Psoas muscle (tissue), 8 donors: ENCODE data around the gene EXOC3. TPM values are rescaled to one million over a fixed set of nuclear protein-coding genes. Genes with fewer than 3 reads are reported as not detected.

Experiments
- ATAC-seq, 4 donors: fragments of 200-7000 bp; cut with Tn5 transposase; one replicate each; pipeline ENCODE4 v1.9.1; 2020; ENCODE audit warnings: moderate library complexity in 3 of 4, mild to moderate bottlenecking in 2 of 4
- DNase-seq, 2 donors: peaks; one replicate each; pipeline ENCODE4 v3.0.0-alpha.2; 2020
- H3K27ac ChIP-seq: fragments of 200-600 bp; one replicate; pipeline ENCODE4 v1.8.0; 2022
- H3K27me3 ChIP-seq, 3 donors: fragments of 200-600 bp in 1 of 3; one replicate each; pipeline versions ENCODE4 v1.6.1 to v1.8.0; 2013 to 2022; ENCODE audit warnings: low read length in 2 of 3, mild to moderate bottlenecking in 2 of 3, moderate library complexity in 1 of 3; ENCODE audit not compliant: insufficient read depth in 3 of 3
- H3K36me3 ChIP-seq, 2 donors: fragments of 200-600 bp in 1 of 2; one replicate each; pipeline versions ENCODE4 v1.6.1 to v1.8.0; 2013 to 2022; ENCODE audit warnings: low read depth in 1 of 2, mild to moderate bottlenecking in 1 of 2, moderate library complexity in 1 of 2; ENCODE audit not compliant: insufficient read depth in 1 of 2
- H3K4me1 ChIP-seq: fragments of 200-600 bp; one replicate; pipeline ENCODE4 v1.8.0; 2022
- H3K4me3 ChIP-seq: fragments of 200-600 bp; one replicate; pipeline ENCODE4 v1.8.0; 2022; ENCODE audit warnings: mild to moderate bottlenecking
- H3K9me3 ChIP-seq: fragments of 200-600 bp; one replicate; pipeline ENCODE4 v1.8.0; 2022
- WGBS, 3 donors: extraction: QIAGEN DNeasy Blood & Tissue Kit; methylation state at CpG; one replicate each; pipeline versions ENCODE4 v1.1.6 to v1.1.7; 2013; 5-methylcytosine and 5-hydroxymethylcytosine counted together
- intact Hi-C, 2 donors: fragments of 100-400 bp; cut with DNase I; formaldehyde crosslinking; loops; one replicate each; pipeline versions ENCODE4 v1.11.0 to v1.14.2; 2022
- polyA plus RNA-seq, 3 donors: library from polyadenylated mRNA; stranded (reverse); fragments of 200-250 nt; gene quantifications; one replicate each; pipeline ENCODE4 v1.2.3, GENCODE V29; 2013
- total RNA-seq, 4 donors: library from RNA; stranded (reverse); fragmentation: NEBNext Ultra II Directional in 2 of 4; extraction: Animal tissue kit (Norgen Biotek cat#: 25700) in 2 of 4; gene quantifications; one replicate each; pipeline versions ENCODE4 v1.2.1 to v1.2.4, GENCODE V29; 2021 to 2023
- TF ChIP-seq, protein P1 (sequence below): fragments of 200-600 bp; IDR thresholded peaks from one replicate; pipeline ENCODE4 v1.8.0; 2022; ENCODE audit warnings: antibody characterized with exemption
- donor health status: healthy with polysubstance abuse.
- donor health status: DM: no; HTN: no; CAD: no; lungs with moderate emphysema.
- donor health status: Bipolar disorder and iron deficiency.
- donor health status: healthy.
- donor health status: DM: yes; HTN: yes; CAD: no.
- donor health status: DM: no; HTN: no; CAD: no.
- donor health status: DM: no; HTN: no; CAD: no.
- donor health status: DM: yes; HTN: yes; CAD: no.

EXOC3 gene
- total and polyA plus RNA-seq, 7 donors, result 38.2 to 63.4 (median 56.5) TPM

- TF ChIP-seq, protein P1, sequence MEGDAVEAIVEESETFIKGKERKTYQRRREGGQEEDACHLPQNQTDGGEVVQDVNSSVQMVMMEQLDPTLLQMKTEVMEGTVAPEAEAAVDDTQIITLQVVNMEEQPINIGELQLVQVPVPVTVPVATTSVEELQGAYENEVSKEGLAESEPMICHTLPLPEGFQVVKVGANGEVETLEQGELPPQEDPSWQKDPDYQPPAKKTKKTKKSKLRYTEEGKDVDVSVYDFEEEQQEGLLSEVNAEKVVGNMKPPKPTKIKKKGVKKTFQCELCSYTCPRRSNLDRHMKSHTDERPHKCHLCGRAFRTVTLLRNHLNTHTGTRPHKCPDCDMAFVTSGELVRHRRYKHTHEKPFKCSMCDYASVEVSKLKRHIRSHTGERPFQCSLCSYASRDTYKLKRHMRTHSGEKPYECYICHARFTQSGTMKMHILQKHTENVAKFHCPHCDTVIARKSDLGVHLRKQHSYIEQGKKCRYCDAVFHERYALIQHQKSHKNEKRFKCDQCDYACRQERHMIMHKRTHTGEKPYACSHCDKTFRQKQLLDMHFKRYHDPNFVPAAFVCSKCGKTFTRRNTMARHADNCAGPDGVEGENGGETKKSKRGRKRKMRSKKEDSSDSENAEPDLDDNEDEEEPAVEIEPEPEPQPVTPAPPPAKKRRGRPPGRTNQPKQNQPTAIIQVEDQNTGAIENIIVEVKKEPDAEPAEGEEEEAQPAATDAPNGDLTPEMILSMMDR, result no peak
- ATAC-seq (no peak), DNase-seq (no peak)
- intact Hi-C loops, result no loop called here
- H3K27ac ChIP-seq, result no peak overlapping the region
- H3K27me3 ChIP-seq, result peaks cover 0 to 79% (median 15%) of the 10 kb centered on the region in 3 donors
- WGBS, 3 donors, result 87 to 91% (median 89%) methylated on average over 26 of the region's 26 CpGs
- no peak overlapping the region for H3K4me3 ChIP-seq
- no peaks in the 10 kb centered on the region for H3K4me1 ChIP-seq
- no peaks in the 10 kb centered on the region for H3K36me3 ChIP-seq
- no peaks in the 10 kb centered on the region for H3K9me3 ChIP-seq
Measured at GRCh38 chr5:483011-483410, 40.0 kb downstream of the EXOC3 start.

DNA sequence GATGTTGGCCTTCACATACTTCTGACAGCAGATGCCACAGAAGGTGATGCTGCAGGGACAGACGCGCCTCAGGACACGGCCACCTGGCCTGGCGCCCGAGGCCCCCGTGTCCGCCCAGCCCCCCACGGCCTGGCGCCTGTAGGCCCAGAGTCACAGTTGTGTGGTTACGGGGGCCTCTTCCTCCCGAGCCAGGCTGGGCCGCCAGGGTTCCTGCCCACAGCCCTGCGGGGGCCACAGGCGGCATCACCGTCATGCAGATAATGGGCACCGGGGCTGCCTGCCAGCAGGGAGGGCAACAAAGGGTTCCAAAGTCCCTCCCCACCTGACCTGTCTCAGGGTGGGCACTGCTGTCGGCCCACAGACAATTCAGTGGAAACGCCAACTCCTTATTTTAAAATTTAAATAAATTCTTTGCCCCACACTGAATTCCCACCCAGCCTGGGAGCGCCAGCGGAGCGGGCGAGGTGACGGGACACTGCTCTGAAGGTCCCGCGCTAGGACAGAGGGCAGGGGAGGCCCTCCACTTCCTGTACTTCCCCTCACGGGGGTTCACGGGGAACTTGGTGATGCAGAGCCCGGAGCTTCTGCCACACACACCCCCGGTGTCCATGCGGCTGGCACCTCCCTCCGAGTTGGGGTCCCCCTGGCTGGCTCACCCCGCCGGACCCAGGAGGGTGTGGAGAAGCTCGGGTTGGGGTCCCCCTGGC lies 40.6 kb downstream of the EXOC3 start:
- no peaks in the 10 kb centered on the region for H3K36me3 ChIP-seq
- no peak for ATAC-seq
- DNase-seq, result no peak
- intact Hi-C loops, result no loop called here
- H3K27ac ChIP-seq, result no peak overlapping the region
- WGBS, 3 donors, result 78 to 83% (median 80%) methylated on average over 32 to 34 of the region's 34 CpGs
- peaks cover 0 to 79% (median 16%) of the 10 kb centered on the region in 3 donors for H3K27me3 ChIP-seq
- H3K4me1 ChIP-seq, result no peaks in the 10 kb centered on the region
- H3K9me3 ChIP-seq, result no peaks in the 10 kb centered on the region
- H3K4me3 ChIP-seq, result no peak overlapping the region
- TF ChIP-seq, protein P1, result no peak

GRCh38 chr5:484556-484955 lies 41.6 kb downstream of the EXOC3 start:
- intact Hi-C loops, result no loop called here
- 86 to 87% (median 86%) methylated on average over 20 to 24 of the region's 24 CpGs for WGBS, 3 donors
- Histone ChIP-seq H3K4me3 (no peak overlapping the region), H3K36me3 (no peaks in the 10 kb centered on the region), H3K4me1 (no peaks in the 10 kb centered on the region), H3K27ac (no peak overlapping the region), H3K9me3 (no peaks in the 10 kb centered on the region), H3K27me3 (peaks cover 0 to 79% (median 8%) of the 10 kb centered on the region in 3 donors)
- no peak for DNase-seq
- TF ChIP-seq, protein P1, result no peak
- no peak for ATAC-seq

DNA sequence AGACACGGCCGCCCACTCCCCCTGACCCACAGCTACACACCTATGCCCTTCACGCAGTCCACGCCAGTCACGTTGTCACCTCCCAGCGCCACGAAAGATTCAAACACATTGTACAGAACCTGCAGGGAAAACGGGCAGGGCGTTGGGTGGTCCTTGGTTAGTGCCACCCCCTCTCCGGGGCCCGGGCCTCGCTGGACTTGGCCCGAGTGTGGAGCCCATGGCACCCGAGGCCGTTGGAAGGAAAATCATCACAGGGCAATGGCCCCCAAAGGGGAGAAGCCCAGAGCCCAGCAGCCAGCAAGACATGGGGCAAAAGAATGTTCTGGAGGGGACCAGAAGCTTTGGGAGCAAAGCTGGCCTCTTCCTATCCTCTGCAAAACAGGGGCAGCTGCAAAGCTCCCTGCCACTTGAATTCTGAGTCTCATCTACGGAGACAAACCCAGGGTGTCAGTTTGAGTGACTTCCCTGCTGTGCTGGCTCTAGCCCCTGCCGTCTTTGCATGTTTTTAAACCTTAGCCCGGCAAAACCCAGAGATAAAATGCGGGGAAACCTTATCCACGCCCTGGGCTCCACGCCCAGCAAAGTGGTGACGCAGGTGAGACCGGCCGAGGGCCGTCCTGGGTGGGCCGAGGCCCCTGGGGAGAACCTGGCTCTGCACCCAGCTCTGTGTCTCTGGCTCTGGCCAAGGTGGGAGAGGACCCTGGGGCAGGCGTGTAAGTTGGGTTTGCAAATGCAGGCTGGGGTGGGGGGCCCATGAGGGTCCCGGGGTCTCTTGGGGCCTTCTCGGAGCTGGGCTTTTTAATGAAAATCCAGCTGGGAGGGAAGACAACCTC lies 42.4 kb downstream of the EXOC3 start:
- WGBS, 3 donors, result 62 to 69% (median 63%) methylated on average over 29 of the region's 29 CpGs
- H3K9me3 ChIP-seq, result no peaks in the 10 kb centered on the region
- no peak overlapping the region for H3K4me3 ChIP-seq
- TF ChIP-seq, protein P1, result no peak
- H3K27me3 ChIP-seq, result peaks cover 0 to 79% (median 5%) of the 10 kb centered on the region in 3 donors
- H3K36me3 ChIP-seq, result no peaks in the 10 kb centered on the region
- no peaks in the 10 kb centered on the region for H3K4me1 ChIP-seq
- no peak overlapping the region for H3K27ac ChIP-seq
- DNase-seq (no peak), ATAC-seq (no peak)
- intact Hi-C loops, result no loop called here
